ENCODE measurements around the gene LRCH1. TPM values are rescaled to one million over a fixed set of nuclear protein-coding genes. Genes with fewer than 3 reads are reported as not detected.

The LRCH1 gene
- polyA plus RNA-seq, 1 donor (not counting 4 experiments of a cell fraction or from before 2014, with no cell fraction given) = 16.2 TPM

GRCh38 chr13:46535002-46535401 is 18.0 kb upstream of the LRCH1 start:
- H3K27me3 ChIP-seq (ENCODE audit: control insufficient read depth, extremely low read depth, insufficient read depth, low read length) = peaks cover 6% of the 10 kb centered on the region
- no peak overlapping the region for H3K9ac ChIP-seq (ENCODE audit: control insufficient read depth, extremely low read depth, insufficient read depth, low read length)
- no peak overlapping the region for H2AFZ ChIP-seq (ENCODE audit: control insufficient read depth, low read length)
- DNase-seq (ENCODE audit: low read depth, low spot score) = no peak
- dilution Hi-C loops (cut with MboI; ENCODE audit: extremely low pct_ligation_motif_present, low sequenced_read_pairs) = no loop called here
- no peaks in the 10 kb centered on the region for H3K36me3 ChIP-seq (ENCODE audit: control insufficient read depth in 2 of 2, extremely low read depth in 1 of 2, insufficient read depth in 2 of 2, low read length in 2 of 2)
- no peaks in the 10 kb centered on the region for H3K9me1 ChIP-seq (ENCODE audit: control insufficient read depth, extremely low read depth, insufficient read depth, low read length)
- no peak overlapping the region for H3K4me3 ChIP-seq (ENCODE audit: control insufficient read depth in 2 of 3, extremely low read depth in 1 of 3, insufficient read depth in 2 of 3, low read depth in 1 of 3, low read length in 3 of 3)
- no peak overlapping the region for H3K4me2 ChIP-seq (ENCODE audit: control insufficient read depth, extremely low read depth, insufficient read depth, low read depth, low read length)
- H4K20me1 ChIP-seq (ENCODE audit: control insufficient read depth, extremely low read depth, insufficient read depth, low read length) = no peaks in the 10 kb centered on the region
- no peak for TF ChIP-seq CTCF (optimal IDR thresholded peaks at IDR 0.05 in 1 of 3, IDR thresholded peaks at IDR 0.05 in 1 of 3, conservative IDR thresholded peaks at IDR 0.05 in 1 of 3; ENCODE audit: extremely low read depth in 1 of 3, insufficient read depth in 2 of 3, low read length in 3 of 3)
- no peak for TF ChIP-seq EZH2 (IDR thresholded peaks at IDR 0.05; ENCODE audit: low read length)
- no peaks in the 10 kb centered on the region for H3K4me1 ChIP-seq (ENCODE audit: control insufficient read depth, extremely low read depth, insufficient read depth, low read length)
- H3K9me3 ChIP-seq (ENCODE audit: control insufficient read depth, low read depth, low read length) = no peaks in the 10 kb centered on the region
- FAIRE-seq = no peak
- no peaks in the 10 kb centered on the region for H3K79me2 ChIP-seq (ENCODE audit: control insufficient read depth, insufficient read depth, low read length)
- H3K27ac ChIP-seq (ENCODE audit: control insufficient read depth, insufficient read depth, low read length) = no peak overlapping the region

- dilution Hi-C loops (cut with MboI; ENCODE audit: extremely low pct_ligation_motif_present, low sequenced_read_pairs) = no loop called here
- no peak overlapping the region for H3K4me2 ChIP-seq (ENCODE audit: control insufficient read depth, extremely low read depth, insufficient read depth, low read depth, low read length)
- H3K27me3 ChIP-seq (ENCODE audit: control insufficient read depth, extremely low read depth, insufficient read depth, low read length) = peaks cover 3% of the 10 kb centered on the region
- no peaks in the 10 kb centered on the region for H3K36me3 ChIP-seq (ENCODE audit: control insufficient read depth in 2 of 2, extremely low read depth in 1 of 2, insufficient read depth in 2 of 2, low read length in 2 of 2)
- H3K9me3 ChIP-seq (ENCODE audit: control insufficient read depth, low read depth, low read length) = no peaks in the 10 kb centered on the region
- H2AFZ ChIP-seq (ENCODE audit: control insufficient read depth, low read length) = no peak overlapping the region
- no peak for DNase-seq (ENCODE audit: low read depth, low spot score)
- no peak for TF ChIP-seq EZH2 (IDR thresholded peaks at IDR 0.05; ENCODE audit: low read length)
- no peak for TF ChIP-seq CTCF (optimal IDR thresholded peaks at IDR 0.05 in 1 of 3, IDR thresholded peaks at IDR 0.05 in 1 of 3, conservative IDR thresholded peaks at IDR 0.05 in 1 of 3; ENCODE audit: extremely low read depth in 1 of 3, insufficient read depth in 2 of 3, low read length in 3 of 3)
- H3K9ac ChIP-seq (ENCODE audit: control insufficient read depth, extremely low read depth, insufficient read depth, low read length) = no peak overlapping the region
- H3K4me1 ChIP-seq (ENCODE audit: control insufficient read depth, extremely low read depth, insufficient read depth, low read length) = no peaks in the 10 kb centered on the region
- no peak for FAIRE-seq
- no peaks in the 10 kb centered on the region for H3K79me2 ChIP-seq (ENCODE audit: control insufficient read depth, insufficient read depth, low read length)
- H3K27ac ChIP-seq (ENCODE audit: control insufficient read depth, insufficient read depth, low read length) = no peak overlapping the region
- no peaks in the 10 kb centered on the region for H3K9me1 ChIP-seq (ENCODE audit: control insufficient read depth, extremely low read depth, insufficient read depth, low read length)
- H4K20me1 ChIP-seq (ENCODE audit: control insufficient read depth, extremely low read depth, insufficient read depth, low read length) = no peaks in the 10 kb centered on the region
- H3K4me3 ChIP-seq (ENCODE audit: control insufficient read depth in 2 of 3, extremely low read depth in 1 of 3, insufficient read depth in 2 of 3, low read depth in 1 of 3, low read length in 3 of 3) = no peak overlapping the region
Observed at GRCh38 chr13:46535825-46536224, 17.1 kb upstream of the LRCH1 start.
